HepG2 (cell line): ENCODE results near the gene PREX1. TPM values are rescaled to one million over a fixed set of nuclear protein-coding genes. Genes with fewer than 3 reads are reported as not detected.

Experiments used
- ARNT ChIP-seq: fragments of 450-650 bp; IDR thresholded peaks from 2 replicates; pipeline ENCODE4 v1.6.1; 2017
- ATM ChIP-seq: fragments of 450-650 bp; IDR thresholded peaks from 2 replicates; pipeline ENCODE4 v1.7.1; 2017; ENCODE audit warnings: mild to moderate bottlenecking, borderline replicate concordance
- CENPBD1 ChIP-seq: sonication (generic); formaldehyde crosslinking; IDR thresholded peaks from 2 replicates; pipeline ENCODE4 v1.8.0; 2022; ENCODE audit warnings: missing genetic modification reagents, low read depth, mild to moderate bottlenecking, borderline replicate concordance
- MTA3 ChIP-seq: sonication (generic); formaldehyde crosslinking; IDR thresholded peaks from 2 replicates; pipeline ENCODE4 v1.4.0; 2020; ENCODE audit warnings: missing genetic modification reagents
- TBX2 ChIP-seq: sonication (generic); formaldehyde crosslinking; IDR thresholded peaks from 2 replicates; pipeline ENCODE4 v1.5.0; 2020; ENCODE audit warnings: missing genetic modification reagents, mild to moderate bottlenecking, borderline replicate concordance
- THAP11 ChIP-seq: IDR thresholded peaks from 2 replicates; pipeline ENCODE4 v1.6.1; 2016; ENCODE audit warnings: missing biosample characterization, missing genetic modification reagents
- THRA ChIP-seq: sonication (generic); formaldehyde crosslinking; IDR thresholded peaks from 2 replicates; pipeline ENCODE4 v1.4.0; 2020; ENCODE audit warnings: missing genetic modification reagents, borderline replicate concordance
- ZNF407 ChIP-seq: sonication (generic); formaldehyde crosslinking; IDR thresholded peaks from one replicate; pipeline ENCODE4 v1.5.1; 2020; ENCODE audit warnings: mild to moderate bottlenecking, missing genetic modification reagents; ENCODE audit errors: not compliant biosample characterization
- ZNF44 ChIP-seq: sonication (generic); formaldehyde crosslinking; IDR thresholded peaks from 2 replicates; pipeline ENCODE4 v1.5.1; 2020; ENCODE audit warnings: mild to moderate bottlenecking, missing genetic modification reagents
- polyA plus RNA-seq, 8 experiments: library from polyadenylated mRNA; depleted of rRNA in 3 of 8; stranded (reverse) in 7 of 8; unstranded in 1 of 8; fragments of >200 nt; fragmentation: Illumina TruSeq in 4 of 8; extraction: Trizol in 4 of 8; gene quantifications; 2 replicates each; pipeline versions ENCODE4 v1.2.1 to v1.2.3, GENCODE V29; 2011 to 2016; ENCODE audit warnings: low read depth in 4 of 8, missing spikeins in 1 of 8, mixed read lengths in 1 of 8; ENCODE audit not compliant: insufficient read depth in 1 of 8
- total RNA-seq, 5 experiments: library from RNA; depleted of rRNA; stranded (reverse); fragments of >200 nt; fragmentation: Illumina TruSeq; extraction: Trizol; gene quantifications; 2 replicates each; pipeline ENCODE4 v1.2.3, GENCODE V29; 2016; ENCODE audit warnings: low read depth in 1 of 5

The PREX1 gene
- total and polyA plus RNA-seq, 2 of the 13 experiments (the other 11 are each of a cell fraction or from before 2014, with no cell fraction given) = 0.02 to 0.04 TPM

DNA sequence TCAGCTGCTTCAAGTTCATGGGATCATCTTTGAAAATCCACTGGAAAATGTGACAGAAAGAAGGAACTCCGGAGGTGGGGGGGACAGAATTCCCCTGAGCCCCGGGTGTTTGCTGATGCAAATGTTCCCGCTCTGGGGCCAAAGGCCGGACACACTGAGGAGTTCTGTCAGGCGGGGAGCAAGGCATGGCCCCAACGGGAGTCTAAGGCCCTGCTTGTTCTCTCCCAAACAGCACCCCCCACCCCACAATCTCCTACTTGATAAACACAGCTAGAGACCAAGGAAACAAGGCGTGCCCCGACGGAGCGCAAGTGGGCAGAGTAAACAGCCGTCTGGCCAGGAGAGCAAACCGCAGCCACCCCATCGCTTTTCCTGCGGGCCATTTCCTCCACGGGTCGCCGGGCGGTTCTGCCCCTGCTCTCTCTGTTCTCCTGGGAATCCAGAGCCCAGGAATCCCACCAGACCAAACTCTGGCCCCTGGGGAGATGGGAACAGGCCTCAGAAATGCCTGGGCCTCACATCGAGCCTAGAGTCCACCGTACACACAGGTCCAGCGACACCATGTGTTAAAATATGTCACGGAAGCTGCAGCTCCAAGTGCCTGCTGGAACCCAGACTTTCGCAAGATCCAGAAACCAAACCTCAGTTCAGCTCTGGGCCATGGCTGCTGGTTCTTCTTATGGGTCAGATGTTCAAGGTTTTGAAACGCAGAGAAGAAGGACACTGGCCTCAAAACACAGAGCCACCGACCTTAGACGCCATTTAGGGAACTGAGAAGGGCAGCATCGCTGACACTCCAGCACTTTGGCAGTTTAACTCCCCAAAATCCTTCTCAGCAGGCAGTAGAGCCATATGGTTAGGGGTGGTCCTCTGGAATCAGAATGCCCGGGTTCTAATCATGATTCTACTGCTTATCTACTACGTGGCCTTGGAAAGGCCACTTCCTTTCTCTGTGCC, 104.2 kb downstream of the PREX1 start (continued):
- TF ChIP-seq ZNF407 (CRISPR knock-in tag) = no peak
- TF ChIP-seq ATM = no peak
- TF ChIP-seq CENPBD1 (CRISPR knock-in tag) = no peak
- no peak; the same call in 1 of the 2 replicates for TF ChIP-seq TBX2 (CRISPR knock-in tag)
- no peak for TF ChIP-seq MTA3
- TF ChIP-seq THAP11 (CRISPR knock-in tag) = no peak
- 0 out of 2 replicates have a peak, but pooled peaks have one; percentile 54 for TF ChIP-seq ZNF44 (CRISPR knock-in tag)
- 0 out of 2 replicates have a peak, but pooled peaks have one; percentile 16 for TF ChIP-seq THRA
- TF ChIP-seq ARNT = no peak
